GM19467 (cell line): ENCODE data around the gene FRAT1.
A peak's percentile ranks its signal among the peaks of the same experiment; 100 is the strongest.
"Not testable (repeated sequence)": the region's sequence is repeated elsewhere in the genome, so short reads cannot be mapped to it uniquely, and the experiment has no call there.

Experiments
- ATAC-seq: cut with Tn5 transposase; IDR thresholded peaks from one replicate; pipeline ENCODE4 v1.9.1; 2021; ENCODE audit warnings: mild to moderate bottlenecking, moderate library complexity; ENCODE audit not compliant: unreplicated experiment

Gene FRAT1

GRCh38 chr10:97334370-97335175, 15.5 kb downstream of the FRAT1 start, which contains the start of gene FRAT2:
FRAT2 (minus strand) TSS chr10:97334729; CDS start chr10:97334572, 157 bp downstream.
- peak; percentile 80 for ATAC-seq

GRCh38 chr10:97335188-97335619, 16.1 kb downstream of the FRAT1 start:
- ATAC-seq = no peak

GRCh38 chr10:97336006-97336405, 16.9 kb downstream of the FRAT1 start:
- no peak for ATAC-seq

GRCh38 chr10:97336446-97336845, 17.4 kb downstream of the FRAT1 start:
- ATAC-seq = no peak

- ATAC-seq = no peak
Measured at GRCh38 chr10:97336942-97337831, 18.1 kb downstream of the FRAT1 start.

GRCh38 chr10:97338041-97338440, 19.0 kb downstream of the FRAT1 start:
- ATAC-seq = no peak

GRCh38 chr10:97341416-97341815, 22.3 kb downstream of the FRAT1 start:
- no peak for ATAC-seq

- ATAC-seq = not testable (repeated sequence)
Measured at GRCh38 chr10:97343664-97344063, 24.6 kb downstream of the FRAT1 start.

GRCh38 chr10:97347317-97347716, 28.2 kb downstream of the FRAT1 start:
- no peak for ATAC-seq

GRCh38 chr10:97349752-97350513, 30.9 kb downstream of the FRAT1 start:
- no peak for ATAC-seq

- no peak for ATAC-seq
Measured at GRCh38 chr10:97353945-97354344, 34.9 kb downstream of the FRAT1 start.

- ATAC-seq = no peak
Measured at GRCh38 chr10:97355571-97355975, 36.5 kb downstream of the FRAT1 start.

GRCh38 chr10:97356318-97356914, 37.3 kb downstream of the FRAT1 start:
- ATAC-seq = no peak

- ATAC-seq = no peak
Measured at GRCh38 chr10:97356918-97357317, 37.8 kb downstream of the FRAT1 start.

GRCh38 chr10:97358349-97358748, 39.3 kb downstream of the FRAT1 start:
- ATAC-seq = no peak

GRCh38 chr10:97358781-97359180, 39.7 kb downstream of the FRAT1 start:
- no peak for ATAC-seq

- no peak for ATAC-seq
Measured at GRCh38 chr10:97360705-97361536, 41.9 kb downstream of the FRAT1 start.

- no peak for ATAC-seq
Measured at GRCh38 chr10:97361537-97361901, 42.4 kb downstream of the FRAT1 start.

- no peak for ATAC-seq
Measured at GRCh38 chr10:97362310-97363033, 43.4 kb downstream of the FRAT1 start.
